ENCODE results near the gene CEP192.
"Not testable (repeated sequence)": the region's sequence is repeated elsewhere in the genome, so short reads cannot be mapped to it uniquely, and the experiment has no call there.

CEP192 gene

DNA sequence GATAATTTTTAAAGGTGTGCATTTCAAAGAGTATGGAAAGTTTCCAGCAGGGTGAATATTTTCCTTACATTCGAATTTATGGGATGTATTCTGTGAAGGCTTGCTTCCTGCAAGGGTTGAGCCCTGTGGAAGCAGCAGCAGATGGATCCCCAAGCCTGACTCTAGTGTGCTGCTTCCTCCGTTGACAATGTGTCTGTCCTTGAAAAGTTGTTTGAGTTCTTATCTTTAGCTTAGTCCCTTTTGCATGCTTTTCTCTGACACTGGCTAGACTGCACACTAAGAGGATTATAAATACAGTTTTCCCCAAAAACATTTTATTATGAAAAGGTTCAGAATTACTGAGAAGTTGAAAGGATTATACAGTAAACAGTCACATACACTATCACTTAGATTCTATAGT lies 86.3 kb downstream of the CEP192 start:
- H3K4ac ChIP-seq (ENCODE audit: low read depth, low read length): no peak overlapping the region
- no peak overlapping the region for H3K27ac ChIP-seq (ENCODE audit: low read depth, low read length)
- H3K27me3 ChIP-seq (ENCODE audit: insufficient read depth, low read length, poor library complexity): no peaks in the 10 kb centered on the region
- H3K4me3 ChIP-seq (ENCODE audit: low read length): no peak overlapping the region
- no peak overlapping the region for H4K5ac ChIP-seq (ENCODE audit: low read length)
- H4K8ac ChIP-seq (ENCODE audit: low read depth, low read length): no peak overlapping the region
- no peak overlapping the region for H2BK5ac ChIP-seq (ENCODE audit: low read length)
- no peak overlapping the region for H3K18ac ChIP-seq (ENCODE audit: low read length)
- no peak overlapping the region for H3K9ac ChIP-seq (ENCODE audit: low read length)
- H3K36me3 ChIP-seq (ENCODE audit: control insufficient read depth, insufficient read depth, low read length): peaks cover 1% of the 10 kb centered on the region
- no peak overlapping the region for H2AK5ac ChIP-seq (ENCODE audit: low read length)
- no peaks in the 10 kb centered on the region for H3K4me1 ChIP-seq (ENCODE audit: control insufficient read depth, low read depth, low read length)
- no peaks in the 10 kb centered on the region for H3K79me1 ChIP-seq (ENCODE audit: low read length)
- H3K56ac ChIP-seq (ENCODE audit: low read length): no peak overlapping the region
- no peak overlapping the region for H3K23ac ChIP-seq (ENCODE audit: low read length)
- no peak overlapping the region for H2BK120ac ChIP-seq (ENCODE audit: low read depth, low read length)
- WGBS (ENCODE audit: extremely low coverage, insufficient coverage, low lambda C conversion rate): no CpG with 5 or more reads among the region's 2 CpGs
- H2BK15ac ChIP-seq (replicated peaks; ENCODE audit: low read depth): no peak overlapping the region
- no peaks in the 10 kb centered on the region for H3K79me2 ChIP-seq (ENCODE audit: control insufficient read depth, insufficient read depth, low read length)
- no peak overlapping the region for H3K4me2 ChIP-seq (ENCODE audit: low read length)
- DNase-seq: no peak

DNA sequence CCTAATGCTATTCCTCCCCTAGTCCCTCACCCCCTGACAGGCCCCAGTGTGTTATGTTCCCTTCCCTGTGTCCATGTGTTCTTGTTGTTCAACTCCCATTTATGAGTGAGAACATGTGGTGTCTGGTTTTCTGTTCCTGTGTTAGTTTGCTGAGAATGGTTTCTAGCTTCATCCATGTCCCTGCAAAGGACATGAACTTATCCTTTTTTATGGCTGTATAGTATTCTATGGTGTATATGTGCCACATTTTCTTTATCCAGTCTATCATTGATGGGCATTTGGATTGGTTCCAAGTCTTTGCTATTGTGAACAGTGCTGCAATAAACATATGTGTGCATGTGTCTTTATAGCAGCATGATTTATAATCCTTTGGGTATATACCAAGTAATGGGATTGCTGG lies 86.9 kb downstream of the CEP192 start:
- not testable (repeated sequence) for H3K23ac ChIP-seq (ENCODE audit: low read length); H3K56ac ChIP-seq (ENCODE audit: low read length); H2BK5ac ChIP-seq (ENCODE audit: low read length); DNase-seq; H3K4me2 ChIP-seq (ENCODE audit: low read length); H3K79me1 ChIP-seq (ENCODE audit: low read length); H3K4me3 ChIP-seq (ENCODE audit: low read length); H3K27ac ChIP-seq (ENCODE audit: low read depth, low read length); H2BK120ac ChIP-seq (ENCODE audit: low read depth, low read length); H4K5ac ChIP-seq (ENCODE audit: low read length); H3K9ac ChIP-seq (ENCODE audit: low read length); H3K4me1 ChIP-seq (ENCODE audit: control insufficient read depth, low read depth, low read length); H4K8ac ChIP-seq (ENCODE audit: low read depth, low read length); H2AK5ac ChIP-seq (ENCODE audit: low read length); H2BK15ac ChIP-seq (replicated peaks; ENCODE audit: low read depth); H3K4ac ChIP-seq (ENCODE audit: low read depth, low read length); H3K18ac ChIP-seq (ENCODE audit: low read length); H3K36me3 ChIP-seq (ENCODE audit: control insufficient read depth, insufficient read depth, low read length); H3K27me3 ChIP-seq (ENCODE audit: insufficient read depth, low read length, poor library complexity); H3K79me2 ChIP-seq (ENCODE audit: control insufficient read depth, insufficient read depth, low read length)

DNA sequence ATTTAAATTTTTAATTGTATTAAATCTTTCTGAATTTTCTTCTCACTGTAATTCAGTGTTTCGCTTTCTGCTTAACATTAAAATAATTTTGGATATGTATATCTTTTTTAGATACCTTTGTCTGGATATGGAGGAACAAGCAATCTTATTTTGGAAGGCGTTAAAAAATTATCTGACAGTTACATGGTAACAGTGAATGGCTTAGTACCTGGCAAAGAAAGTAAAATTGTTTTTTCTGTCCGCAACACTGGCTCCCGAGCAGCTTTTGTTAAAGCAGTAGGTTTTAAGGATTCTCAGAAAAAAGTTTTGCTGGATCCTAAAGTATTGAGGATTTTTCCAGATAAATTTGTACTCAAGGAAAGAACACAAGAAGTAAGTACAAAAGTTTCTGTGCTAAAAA lies 95.7 kb downstream of the CEP192 start:
- H3K27me3 ChIP-seq (ENCODE audit: insufficient read depth, low read length, poor library complexity): no peaks in the 10 kb centered on the region
- H3K23ac ChIP-seq (ENCODE audit: low read length): no peak overlapping the region
- no peak overlapping the region for H2AK5ac ChIP-seq (ENCODE audit: low read length)
- no peak overlapping the region for H2BK120ac ChIP-seq (ENCODE audit: low read depth, low read length)
- no peaks in the 10 kb centered on the region for H3K4me1 ChIP-seq (ENCODE audit: control insufficient read depth, low read depth, low read length)
- no peak overlapping the region for H4K5ac ChIP-seq (ENCODE audit: low read length)
- no peak overlapping the region for H3K4me2 ChIP-seq (ENCODE audit: low read length)
- no peak overlapping the region for H2BK15ac ChIP-seq (replicated peaks; ENCODE audit: low read depth)
- no CpG with 5 or more reads among the region's 4 CpGs for WGBS (ENCODE audit: extremely low coverage, insufficient coverage, low lambda C conversion rate)
- no peak overlapping the region for H3K4ac ChIP-seq (ENCODE audit: low read depth, low read length)
- no peaks in the 10 kb centered on the region for H3K79me2 ChIP-seq (ENCODE audit: control insufficient read depth, insufficient read depth, low read length)
- H4K8ac ChIP-seq (ENCODE audit: low read depth, low read length): no peak overlapping the region
- no peaks in the 10 kb centered on the region for H3K79me1 ChIP-seq (ENCODE audit: low read length)
- H3K36me3 ChIP-seq (ENCODE audit: control insufficient read depth, insufficient read depth, low read length): no peaks in the 10 kb centered on the region
- no peak overlapping the region for H3K27ac ChIP-seq (ENCODE audit: low read depth, low read length)
- no peak overlapping the region for H3K56ac ChIP-seq (ENCODE audit: low read length)
- no peak overlapping the region for H3K9ac ChIP-seq (ENCODE audit: low read length)
- no peak overlapping the region for H3K18ac ChIP-seq (ENCODE audit: low read length)
- no peak for DNase-seq
- H2BK5ac ChIP-seq (ENCODE audit: low read length): no peak overlapping the region
- no peak overlapping the region for H3K4me3 ChIP-seq (ENCODE audit: low read length)

DNA sequence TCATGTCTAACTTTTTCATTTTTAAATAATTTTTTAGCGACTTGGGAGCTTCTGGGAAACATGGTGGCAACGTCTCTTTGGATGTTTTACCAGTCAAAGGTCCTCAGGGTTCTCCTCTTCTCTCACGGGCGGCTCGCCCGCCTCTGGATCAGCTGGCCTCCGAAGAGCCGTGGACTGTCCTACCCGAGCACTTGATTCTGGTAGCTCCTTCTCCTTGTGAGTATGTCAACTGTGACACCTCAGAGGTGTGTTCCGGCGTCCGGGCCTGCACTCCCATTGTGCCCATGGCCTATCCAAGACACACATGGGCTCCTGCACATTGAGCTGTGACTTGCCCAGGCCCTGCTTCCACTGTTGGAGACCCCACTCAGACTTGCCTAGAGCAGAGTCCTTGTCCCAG lies 104.3 kb downstream of the CEP192 start:
- Histone ChIP-seq H3K4me2 (ENCODE audit: low read length) (no peak overlapping the region), H3K36me3 (ENCODE audit: control insufficient read depth, insufficient read depth, low read length) (peaks cover 9% of the 10 kb centered on the region), H3K27me3 (ENCODE audit: insufficient read depth, low read length, poor library complexity) (no peaks in the 10 kb centered on the region), H3K79me1 (ENCODE audit: low read length) (no peaks in the 10 kb centered on the region), H3K56ac (ENCODE audit: low read length) (no peak overlapping the region), H4K8ac (ENCODE audit: low read depth, low read length) (no peak overlapping the region), H4K5ac (ENCODE audit: low read length) (no peak overlapping the region), H3K9ac (ENCODE audit: low read length) (no peak overlapping the region), H3K4ac (ENCODE audit: low read depth, low read length) (no peak overlapping the region), H3K27ac (ENCODE audit: low read depth, low read length) (no peak overlapping the region), H3K4me3 (ENCODE audit: low read length) (no peak overlapping the region), H2BK5ac (ENCODE audit: low read length) (no peak overlapping the region), H3K18ac (ENCODE audit: low read length) (no peak overlapping the region), H2BK120ac (ENCODE audit: low read depth, low read length) (no peak overlapping the region), H2AK5ac (ENCODE audit: low read length) (no peak overlapping the region), H2BK15ac (replicated peaks; ENCODE audit: low read depth) (no peak overlapping the region), H3K79me2 (ENCODE audit: control insufficient read depth, insufficient read depth, low read length) (no peaks in the 10 kb centered on the region), H3K23ac (ENCODE audit: low read length) (no peak overlapping the region), H3K4me1 (ENCODE audit: control insufficient read depth, low read depth, low read length) (no peaks in the 10 kb centered on the region)
- no CpG with 5 or more reads among the region's 12 CpGs for WGBS (ENCODE audit: extremely low coverage, insufficient coverage, low lambda C conversion rate)
- DNase-seq: no peak

DNA sequence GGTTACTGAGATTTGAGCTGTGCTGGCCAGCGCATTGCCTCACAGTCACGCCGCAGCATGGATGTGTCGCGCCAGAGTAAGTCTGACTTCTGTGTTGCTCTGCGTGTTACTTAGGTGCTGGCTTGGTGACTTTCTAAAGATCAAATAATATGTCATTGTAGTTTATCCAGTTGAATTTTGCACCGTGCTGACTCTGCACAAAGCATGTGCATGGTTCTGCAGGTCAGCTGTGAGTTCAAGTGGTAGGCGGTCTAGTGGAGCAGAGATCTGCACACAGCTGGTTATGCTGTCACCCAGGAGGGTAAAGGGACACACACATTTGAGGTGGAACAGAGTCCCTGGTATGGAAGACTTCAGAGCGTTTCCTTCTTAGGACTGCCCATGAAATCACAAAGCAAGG lies 105.1 kb downstream of the CEP192 start:
- Histone ChIP-seq H4K8ac (ENCODE audit: low read depth, low read length) (no peak overlapping the region), H3K18ac (ENCODE audit: low read length) (no peak overlapping the region), H3K79me1 (ENCODE audit: low read length) (no peaks in the 10 kb centered on the region), H3K56ac (ENCODE audit: low read length) (no peak overlapping the region), H2AK5ac (ENCODE audit: low read length) (no peak overlapping the region), H3K23ac (ENCODE audit: low read length) (no peak overlapping the region), H3K4ac (ENCODE audit: low read depth, low read length) (no peak overlapping the region), H3K79me2 (ENCODE audit: control insufficient read depth, insufficient read depth, low read length) (no peaks in the 10 kb centered on the region), H3K9ac (ENCODE audit: low read length) (no peak overlapping the region), H4K5ac (ENCODE audit: low read length) (no peak overlapping the region), H3K4me3 (ENCODE audit: low read length) (no peak overlapping the region), H2BK15ac (replicated peaks; ENCODE audit: low read depth) (no peak overlapping the region), H2BK120ac (ENCODE audit: low read depth, low read length) (no peak overlapping the region), H3K36me3 (ENCODE audit: control insufficient read depth, insufficient read depth, low read length) (peaks cover 12% of the 10 kb centered on the region), H3K4me1 (ENCODE audit: control insufficient read depth, low read depth, low read length) (no peaks in the 10 kb centered on the region), H2BK5ac (ENCODE audit: low read length) (no peak overlapping the region), H3K27ac (ENCODE audit: low read depth, low read length) (no peak overlapping the region), H3K4me2 (ENCODE audit: low read length) (no peak overlapping the region), H3K27me3 (ENCODE audit: insufficient read depth, low read length, poor library complexity) (no peaks in the 10 kb centered on the region)
- no CpG with 5 or more reads among the region's 9 CpGs for WGBS (ENCODE audit: extremely low coverage, insufficient coverage, low lambda C conversion rate)
- DNase-seq: no peak

DNA sequence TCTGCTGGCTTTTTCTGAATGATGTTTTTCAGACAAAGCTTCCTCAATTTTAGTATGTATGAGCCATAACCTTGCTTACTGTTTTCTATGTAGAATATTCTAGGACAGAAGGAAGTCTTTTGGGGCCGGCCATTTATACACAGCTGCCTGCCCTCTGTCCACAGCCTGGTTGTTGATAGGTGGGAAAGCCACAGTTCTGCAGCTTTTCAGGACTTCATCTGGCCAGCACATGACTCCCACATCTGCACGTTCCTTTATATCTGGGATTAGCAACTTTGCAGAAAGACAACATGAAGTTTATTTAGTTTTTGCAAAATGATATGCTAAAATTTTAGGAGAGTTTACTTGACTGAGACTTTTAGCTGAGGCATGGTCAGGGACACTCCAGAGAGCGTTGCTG lies 105.6 kb downstream of the CEP192 start:
- Histone ChIP-seq H2AK5ac (ENCODE audit: low read length) (no peak overlapping the region), H3K23ac (ENCODE audit: low read length) (no peak overlapping the region), H2BK120ac (ENCODE audit: low read depth, low read length) (no peak overlapping the region), H3K36me3 (ENCODE audit: control insufficient read depth, insufficient read depth, low read length) (peaks cover 13% of the 10 kb centered on the region), H3K27me3 (ENCODE audit: insufficient read depth, low read length, poor library complexity) (no peaks in the 10 kb centered on the region), H4K8ac (ENCODE audit: low read depth, low read length) (no peak overlapping the region), H3K4me2 (ENCODE audit: low read length) (no peak overlapping the region), H2BK15ac (replicated peaks; ENCODE audit: low read depth) (no peak overlapping the region), H3K4ac (ENCODE audit: low read depth, low read length) (no peak overlapping the region), H3K18ac (ENCODE audit: low read length) (no peak overlapping the region), H3K56ac (ENCODE audit: low read length) (no peak overlapping the region), H3K9ac (ENCODE audit: low read length) (no peak overlapping the region), H3K4me1 (ENCODE audit: control insufficient read depth, low read depth, low read length) (no peaks in the 10 kb centered on the region), H2BK5ac (ENCODE audit: low read length) (no peak overlapping the region), H3K4me3 (ENCODE audit: low read length) (no peak overlapping the region), H3K79me2 (ENCODE audit: control insufficient read depth, insufficient read depth, low read length) (no peaks in the 10 kb centered on the region), H4K5ac (ENCODE audit: low read length) (no peak overlapping the region), H3K27ac (ENCODE audit: low read depth, low read length) (no peak overlapping the region), H3K79me1 (ENCODE audit: low read length) (no peaks in the 10 kb centered on the region)
- DNase-seq: no peak
- WGBS (ENCODE audit: extremely low coverage, insufficient coverage, low lambda C conversion rate): no CpG with 5 or more reads among the region's 3 CpGs
